ENCODE results near the gene SAXO1.
"Not testable (repeated sequence)": the region's sequence is repeated elsewhere in the genome, so short reads cannot be mapped to it uniquely, and the experiment has no call there.

The SAXO1 gene

GRCh38 chr9:18969128-18969527 is 63.9 kb downstream of the SAXO1 start:
- DNase-seq = no peak

- no peak for DNase-seq
Measured at GRCh38 chr9:18955626-18956025, 77.4 kb downstream of the SAXO1 start.

DNA sequence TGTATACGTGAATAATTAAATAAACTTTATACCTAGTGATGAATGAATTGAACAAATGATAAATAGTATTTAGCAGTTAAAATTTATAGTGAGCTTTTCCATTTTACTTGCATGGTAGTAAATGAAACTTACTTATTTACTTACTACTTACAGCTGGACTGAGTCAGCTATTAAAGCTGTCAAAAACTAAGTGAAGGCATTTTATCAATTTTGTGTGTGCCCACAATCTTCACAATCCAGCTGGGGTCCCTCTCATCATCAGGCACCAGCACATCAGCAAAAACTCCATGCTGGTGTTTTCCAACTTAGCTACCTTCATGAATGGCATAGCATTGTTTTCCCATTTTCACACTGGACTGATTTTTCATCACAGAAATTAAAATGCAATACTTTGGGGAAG is 81.1 kb downstream of the SAXO1 start:
- DNase-seq = no peak

GRCh38 chr9:18947892-18948339 is 85.1 kb downstream of the SAXO1 start:
- no peak for DNase-seq

DNA sequence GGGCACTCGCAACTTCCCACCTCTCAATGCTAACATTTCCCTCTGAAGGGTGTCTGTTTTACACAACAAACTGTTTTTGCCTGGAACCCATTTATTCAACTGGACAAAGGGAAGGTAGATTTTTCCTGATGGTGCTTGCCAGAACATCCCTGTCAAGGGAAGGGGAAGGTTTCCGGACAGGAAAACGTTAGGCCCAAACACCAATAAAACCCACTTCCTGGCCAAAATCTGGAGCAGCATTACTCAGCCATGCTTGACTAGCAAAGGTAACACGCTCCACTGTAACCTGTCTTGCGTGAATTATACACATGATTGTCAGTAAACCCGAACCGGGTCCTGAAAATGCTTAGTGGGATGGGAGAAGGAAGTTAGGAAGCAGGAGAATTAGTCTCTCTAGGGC is 90.2 kb downstream of the SAXO1 start:
- no peak for DNase-seq

GRCh38 chr9:18941060-18941740 is 91.8 kb downstream of the SAXO1 start:
- DNase-seq = no peak

DNA sequence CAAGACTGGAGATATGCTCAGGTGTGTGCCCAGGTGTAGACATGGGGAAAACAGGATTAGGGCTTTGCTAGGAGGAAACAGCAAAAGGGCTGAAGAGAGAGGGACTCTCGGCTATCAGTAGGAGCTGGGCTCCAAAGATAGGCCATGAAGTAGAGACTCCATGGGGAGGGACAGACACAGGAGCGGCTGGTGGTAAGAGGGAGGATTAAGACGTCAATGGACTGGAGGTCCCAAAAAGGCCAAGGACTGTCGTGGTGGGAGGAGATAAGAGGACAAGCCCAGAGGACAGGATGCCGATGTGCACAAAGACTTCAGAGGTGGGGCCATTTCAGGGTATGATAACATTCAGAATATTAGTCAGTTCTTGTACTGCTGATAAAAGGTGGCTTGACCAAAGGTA is 93.1 kb downstream of the SAXO1 start:
- no peak for DNase-seq

- no peak for DNase-seq
Measured at GRCh38 chr9:18936094-18936871, 96.7 kb downstream of the SAXO1 start.

GRCh38 chr9:18935541-18935940 is 97.5 kb downstream of the SAXO1 start:
- no peak for DNase-seq

DNA sequence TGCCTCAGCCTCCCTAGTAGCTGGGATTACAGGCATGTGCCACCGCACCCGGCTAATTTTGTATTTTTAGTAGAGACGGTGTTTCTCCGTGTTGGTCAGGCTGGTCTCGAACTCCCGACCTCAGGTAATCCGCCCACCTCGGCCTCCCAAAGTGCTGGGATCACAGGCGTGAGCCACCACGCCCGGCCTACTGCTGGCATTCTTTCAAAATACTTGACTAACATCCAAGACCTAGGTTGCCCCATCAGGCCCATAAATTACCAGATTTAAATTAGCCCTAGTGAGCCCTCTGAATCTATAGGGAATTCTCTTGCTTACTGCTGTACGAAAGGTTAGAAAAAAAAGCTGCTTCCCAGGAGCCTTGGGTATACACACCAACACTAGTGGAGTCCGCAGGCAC is 102.4 kb downstream of the SAXO1 start:
- not testable (repeated sequence) for DNase-seq

- no peak for DNase-seq
Measured at GRCh38 chr9:18928711-18929110, 104.3 kb downstream of the SAXO1 start.

DNA sequence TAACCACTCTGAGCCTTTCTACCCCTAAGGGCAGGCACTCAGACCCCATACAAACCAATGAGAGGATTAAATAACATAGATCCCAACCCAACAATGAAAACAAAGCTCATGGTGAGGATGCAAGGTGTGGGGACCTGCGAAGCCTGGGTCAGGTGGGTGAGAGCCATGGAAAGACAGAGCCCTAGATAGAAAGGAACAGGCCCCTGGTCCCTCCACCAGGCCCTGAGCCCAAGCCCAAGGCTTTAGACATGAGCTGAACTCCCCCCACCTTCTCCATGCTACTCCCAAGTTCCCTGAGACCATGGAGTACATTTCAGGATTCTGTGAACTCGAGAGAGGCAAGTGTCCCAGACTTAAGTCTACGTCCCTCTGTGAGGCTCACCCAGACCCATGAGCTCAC is 106.5 kb downstream of the SAXO1 start:
- no peak for DNase-seq

GRCh38 chr9:18925880-18926279 is 107.1 kb downstream of the SAXO1 start:
- no peak for DNase-seq

DNA sequence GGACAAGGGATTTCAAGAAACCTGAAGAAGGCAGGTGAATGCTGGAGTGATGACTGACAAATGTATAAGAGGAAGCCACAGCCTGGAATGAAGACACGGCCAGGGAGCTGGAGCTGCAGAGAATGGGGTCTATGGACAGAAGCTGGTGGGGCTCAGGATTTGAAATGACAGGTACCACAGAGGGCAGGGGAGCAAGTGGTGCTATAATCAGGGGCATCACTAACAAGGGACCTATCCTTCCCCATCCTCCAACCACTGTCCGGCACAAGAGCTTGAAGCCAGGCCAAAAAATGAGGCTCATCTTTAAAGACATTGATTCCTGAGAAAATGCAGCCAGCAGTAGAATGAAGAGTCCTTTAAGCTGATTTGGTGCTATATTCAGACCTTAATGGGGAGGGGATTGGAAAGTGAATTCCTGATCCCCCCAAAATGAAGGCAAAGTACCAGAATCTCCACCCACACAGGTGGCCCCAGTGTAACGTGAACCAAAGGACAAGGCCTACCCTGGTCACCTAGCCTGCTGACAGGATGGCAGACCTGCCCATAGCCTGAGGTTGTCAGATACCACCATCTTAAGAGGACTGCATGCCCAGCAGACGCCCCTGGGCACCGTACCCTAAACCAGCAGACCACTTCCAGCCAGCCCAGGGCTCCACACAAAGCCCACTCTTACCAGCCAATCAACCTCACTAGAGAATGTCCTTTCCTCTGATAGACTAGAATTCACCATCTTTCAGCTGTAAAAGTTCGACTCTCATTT is 109.2 kb downstream of the SAXO1 start:
- DNase-seq = no peak

- DNase-seq = no peak
Measured at GRCh38 chr9:18923167-18923566, 109.8 kb downstream of the SAXO1 start.

GRCh38 chr9:18922161-18922885 is 110.7 kb downstream of the SAXO1 start:
- DNase-seq = no peak

DNA sequence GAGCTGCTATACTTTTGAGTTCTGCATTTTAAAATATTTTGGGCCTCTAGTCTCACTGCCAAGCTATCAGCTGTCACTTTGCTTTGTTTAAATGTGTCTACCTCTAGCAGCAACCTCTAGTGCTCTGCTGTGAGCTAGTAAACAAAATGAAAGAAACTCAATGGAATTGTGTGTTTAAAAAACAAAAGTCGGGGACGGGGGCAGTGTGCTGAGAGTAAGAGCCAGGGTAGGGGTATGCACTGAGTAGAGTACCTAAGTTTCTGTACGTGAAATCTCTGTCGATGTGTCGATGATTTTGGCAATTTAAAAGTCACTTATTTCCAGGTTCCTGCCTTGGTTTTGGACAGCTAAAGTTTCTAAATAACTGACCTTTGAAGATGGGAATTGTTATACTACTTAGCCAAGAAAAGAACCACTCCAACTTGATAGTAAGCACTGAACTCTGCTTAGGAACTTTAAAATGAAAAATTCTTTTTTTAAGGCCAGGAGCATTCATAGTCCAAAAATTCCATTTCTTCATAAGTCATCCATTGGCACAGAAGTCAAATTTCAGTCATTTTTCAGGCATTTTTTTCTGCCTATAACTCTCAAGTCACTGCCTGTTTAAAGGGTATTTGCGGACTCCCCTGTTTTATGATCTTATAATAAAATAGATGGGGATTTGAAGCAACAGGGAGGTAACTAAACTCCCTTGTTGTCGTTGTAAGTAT is 111.5 kb downstream of the SAXO1 start:
- DNase-seq = no peak

- no peak for DNase-seq
Measured at GRCh38 chr9:18920141-18921084, 112.6 kb downstream of the SAXO1 start.

GRCh38 chr9:18911714-18912342 is 121.2 kb downstream of the SAXO1 start:
- no peak for DNase-seq

DNA sequence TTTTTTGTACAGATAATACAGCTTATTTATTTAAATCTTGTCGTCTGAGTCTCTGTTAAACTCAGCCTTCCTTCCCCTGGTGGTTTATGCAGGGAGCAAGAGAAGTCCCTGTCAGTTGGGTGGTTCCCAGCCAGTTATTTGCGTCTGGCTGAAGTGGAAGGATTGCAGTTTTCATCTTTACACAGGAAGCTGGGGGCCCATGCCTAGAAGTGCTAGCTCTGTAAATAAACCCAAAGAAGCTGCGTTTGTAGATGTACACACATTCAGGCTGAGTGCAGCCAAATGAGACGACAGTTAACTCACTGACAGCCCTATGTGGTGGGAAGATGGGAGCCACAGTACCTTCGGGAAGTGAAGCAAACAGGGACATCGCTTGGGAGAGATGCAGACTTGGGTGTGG is 122.1 kb downstream of the SAXO1 start:
- DNase-seq = no peak

- no peak for DNase-seq
Measured at GRCh38 chr9:18910435-18910834, 122.6 kb downstream of the SAXO1 start.
